GM12878 (cell line): ENCODE measurements around the gene ATP5PB. TPM values are rescaled to one million over a fixed set of nuclear protein-coding genes. Genes with fewer than 3 reads are reported as not detected.

Experiments
- ATAC-seq: fragments of 200-7000 bp; cut with Tn5 transposase; 3 replicates; pipeline ENCODE4 v1.9.1; 2020; ENCODE audit warnings: mild to moderate bottlenecking, moderate library complexity
- BruUV-seq: library from RNA; stranded (reverse); fragments of 400-500 nt; replicated peaks from 2 replicates; lab custom pipeline; 2021; lab: Mats Ljungman, UMichigan
- CTCF ChIA-PET: fragments of 300-600 bp; sonication (Branson Sonifier 250); formaldehyde crosslinking; extraction: SDS; loops from one replicate; lab custom pipeline; 2021; ENCODE audit warnings: inconsistent platforms; lab: Yijun Ruan, JAX
- POLR2A ChIA-PET: fragments of 350-600 bp; formaldehyde crosslinking; extraction: SDS; loops from one replicate; lab custom pipeline; 2021; ENCODE audit warnings: inconsistent platforms; lab: Charles Lee
- RAD21 ChIA-PET: fragments of 300-600 bp; sonication (Branson Sonifier 250); formaldehyde crosslinking; loops from one replicate; lab custom pipeline; 2023; ENCODE audit warnings: antibody characterized with exemption; ENCODE audit not compliant: unreplicated experiment; lab: Charles Lee
- SMC1A ChIA-PET: fragments of 300-600 bp; sonication (Branson Sonifier 250); formaldehyde crosslinking; loops from one replicate; lab custom pipeline; 2023; ENCODE audit not compliant: unreplicated experiment, uncharacterized antibody; lab: Charles Lee
- DNase-seq: peaks from one replicate; pipeline ENCODE4 v3.0.0-alpha.2; 2011; ENCODE audit warnings: low read depth, low spot score
- FAIRE-seq: peaks from 3 replicates; lab custom pipeline; 2011; peaks lifted over from hg19 to GRCh38; lab: Jason Lieb, UNC
- H2AFZ ChIP-seq: 2 replicates; pipeline ENCODE4 v1.6.0; 2011; ENCODE audit warnings: low read depth, low read length, control low read depth; ENCODE audit not compliant: control insufficient read depth
- H3K27ac ChIP-seq: 2 replicates; pipeline ENCODE4 v1.5.1; 2011; ENCODE audit warnings: control low read depth; ENCODE audit not compliant: control insufficient read depth, insufficient read depth
- H3K27me3 ChIP-seq, 2 experiments: replicated peaks in 1 of 2; 2 replicates each; pipeline versions ENCODE4 v1.6.0 to v1.6.1; 2011; ENCODE audit warnings: low read length in 1 of 2; ENCODE audit not compliant: control insufficient read depth in 2 of 2, insufficient read depth in 2 of 2
- H3K36me3 ChIP-seq, 2 experiments: 2 replicates each; pipeline ENCODE4 v1.5.1; 2011; ENCODE audit warnings: low read length in 1 of 2; ENCODE audit not compliant: control insufficient read depth in 2 of 2, insufficient read depth in 2 of 2
- H3K4me1 ChIP-seq: 2 replicates; pipeline ENCODE4 v1.6.1; 2011; ENCODE audit warnings: mild to moderate bottlenecking, low read length, moderate library complexity, mixed read lengths; ENCODE audit not compliant: control insufficient read depth, insufficient read depth
- H3K4me2 ChIP-seq: 2 replicates; pipeline ENCODE4 v1.6.0; 2011; ENCODE audit warnings: control low read depth; ENCODE audit not compliant: control insufficient read depth, insufficient read depth
- H3K4me3 ChIP-seq: fragments of 200-600 bp; sonication (generic); 2 replicates; pipeline ENCODE4 v1.5.1; 2016
- H3K79me2 ChIP-seq: 2 replicates; pipeline ENCODE4 v1.6.0; 2011; ENCODE audit warnings: low read length; ENCODE audit not compliant: control insufficient read depth, insufficient read depth
- H3K9ac ChIP-seq: 2 replicates; pipeline ENCODE4 v1.8.0; 2011; ENCODE audit warnings: low read length, control low read depth, mixed read lengths; ENCODE audit not compliant: control insufficient read depth, insufficient read depth
- H3K9me3 ChIP-seq: replicated peaks from 3 replicates; pipeline ENCODE4 v1.5.1; 2011; ENCODE audit warnings: mild to moderate bottlenecking, low read length; ENCODE audit not compliant: control insufficient read depth, insufficient read depth
- H4K20me1 ChIP-seq: 2 replicates; pipeline ENCODE4 v1.6.0; 2011; ENCODE audit not compliant: control insufficient read depth, insufficient read depth
- ASH2L ChIP-seq: fragments of 300-600, 200-600 bp; sonication (generic); IDR thresholded peaks from 2 replicates; pipeline ENCODE4 v1.6.1; 2017; ENCODE audit warnings: low read depth, mild to moderate bottlenecking, borderline replicate concordance
- BCLAF1 ChIP-seq: fragments of 450-650 bp; IDR thresholded peaks from 2 replicates; pipeline ENCODE4 v1.6.1; 2017; ENCODE audit warnings: antibody characterized with exemption, mild to moderate bottlenecking, moderate library complexity
- BHLHE40 ChIP-seq, 2 experiments: fragments of 450-650 bp in 1 of 2; IDR thresholded peaks; 2 replicates each; pipeline ENCODE4 v1.6.1; 2011 to 2017; ENCODE audit warnings: low read depth in 2 of 2, borderline replicate concordance in 1 of 2, improper control_type of control experiment in 1 of 2, low read length in 1 of 2, mild to moderate bottlenecking in 1 of 2
- CHD2 ChIP-seq: IDR thresholded peaks from 2 replicates; pipeline ENCODE4 v1.6.1; 2011; ENCODE audit warnings: low read depth, low read length, improper control_type of control experiment, borderline replicate concordance
- FOS ChIP-seq: IDR thresholded peaks from 3 replicates; pipeline ENCODE4 v1.6.1; 2011; ENCODE audit warnings: borderline replicate concordance; ENCODE audit not compliant: insufficient read length; ENCODE audit errors: extremely low read depth
- HDAC2 ChIP-seq: fragments of 200-600 bp; sonication (generic); IDR thresholded peaks from 2 replicates; pipeline ENCODE4 v1.6.1; 2017
- HDGF ChIP-seq: fragments of 450-650 bp; IDR thresholded peaks from 2 replicates; pipeline ENCODE4 v1.6.1; 2016; ENCODE audit warnings: antibody characterized with exemption
- MEF2A ChIP-seq: IDR thresholded peaks from 2 replicates; pipeline ENCODE4 v1.6.1; 2011; ENCODE audit warnings: low read depth, mild to moderate bottlenecking, low read length, moderate library complexity; ENCODE audit not compliant: insufficient read depth
- NRF1 ChIP-seq: conservative IDR thresholded peaks from 2 replicates; pipeline ENCODE4 v1.6.1; 2011; ENCODE audit warnings: mild to moderate bottlenecking, low read depth, low read length, improper control_type of control experiment
- RUNX3 ChIP-seq: IDR thresholded peaks from 2 replicates; pipeline ENCODE4 v1.6.1; 2012; ENCODE audit warnings: low read length, inconsistent platforms
- SIX5 ChIP-seq: IDR thresholded peaks from 2 replicates; pipeline ENCODE4 v1.6.1; 2011; ENCODE audit warnings: mild to moderate bottlenecking, low read depth, low read length, moderate library complexity; ENCODE audit not compliant: severe bottlenecking
- TCF7 ChIP-seq: IDR thresholded peaks from 2 replicates; pipeline ENCODE4 v1.6.1; 2014; ENCODE audit warnings: antibody characterized with exemption, borderline replicate concordance
- WRNIP1 ChIP-seq: IDR thresholded peaks from 2 replicates; pipeline ENCODE4 v1.6.1; 2011; ENCODE audit warnings: low read depth, low read length, improper control_type of control experiment, borderline replicate concordance
- ZBTB33 ChIP-seq: fragments of 450-650 bp; IDR thresholded peaks from 2 replicates; pipeline ENCODE4 v1.6.1; 2017; ENCODE audit warnings: mild to moderate bottlenecking
- ZNF384 ChIP-seq: IDR thresholded peaks from 2 replicates; pipeline ENCODE4 v1.6.1; 2012; ENCODE audit warnings: low read depth, mild to moderate bottlenecking, low read length, improper control_type of control experiment, borderline replicate concordance
- ZNF622 ChIP-seq: fragments of 450-650 bp; IDR thresholded peaks from 2 replicates; pipeline ENCODE4 v1.6.1; 2017; ENCODE audit warnings: mild to moderate bottlenecking, inconsistent platforms
- WGBS: methylation state at CpG from one replicate; pipeline ENCODE4 v1.1.6; 2016; ENCODE audit warnings: low lambda C conversion rate; ENCODE audit not compliant: insufficient replicate concordance, insufficient coverage; ENCODE audit errors: missing lambda C conversion rate; 5-methylcytosine and 5-hydroxymethylcytosine counted together
- in situ Hi-C: fragments of 300-500 bp; cut with MboI; formaldehyde crosslinking; loops from 9 replicates; pipeline ENCODE4 v1.14.3; 2018; ENCODE audit warnings: mixed read lengths
- intact Hi-C: fragments of 100-400 bp; cut with micrococcal nuclease; formaldehyde crosslinking; loops from one replicate; pipeline ENCODE4 v1.14.2; 2022; ENCODE audit not compliant: unreplicated experiment
- polyA plus RNA-seq, 11 experiments: library from polyadenylated mRNA; depleted of rRNA in 4 of 11; unstranded in 6 of 11; stranded (reverse) in 5 of 11; fragments of >200 nt; fragmentation: Nextera tagmentation in 4 of 11; fragmentation: Illumina TruSeq in 1 of 11; extraction: Ambion mirVana in 4 of 11; extraction: Trizol in 1 of 11; gene quantifications; 1 replicate in 1 of 11; 2 replicates in 10 of 11; pipeline versions ENCODE4 v1.2.1 to v1.2.3, GENCODE V29; 2011 to 2016; ENCODE audit warnings: inconsistent platforms in 2 of 11, missing spikeins in 2 of 11, low read depth in 1 of 11
- total RNA-seq, 4 experiments: library from RNA; depleted of rRNA in 3 of 4; stranded (reverse); fragments of >200 nt in 3 of 4; fragmentation: Illumina TruSeq in 1 of 4; extraction: Trizol in 1 of 4; gene quantifications; 2 replicates each; pipeline versions ENCODE4 v1.2.1 to v1.2.3, GENCODE V29; 2013 to 2021

Gene ATP5PB
- total and polyA plus RNA-seq, 10 of the 15 experiments (the other 5 are each of a cell fraction or from before 2014, with no cell fraction given) = 380 to 1,760 (median 677) TPM

DNA sequence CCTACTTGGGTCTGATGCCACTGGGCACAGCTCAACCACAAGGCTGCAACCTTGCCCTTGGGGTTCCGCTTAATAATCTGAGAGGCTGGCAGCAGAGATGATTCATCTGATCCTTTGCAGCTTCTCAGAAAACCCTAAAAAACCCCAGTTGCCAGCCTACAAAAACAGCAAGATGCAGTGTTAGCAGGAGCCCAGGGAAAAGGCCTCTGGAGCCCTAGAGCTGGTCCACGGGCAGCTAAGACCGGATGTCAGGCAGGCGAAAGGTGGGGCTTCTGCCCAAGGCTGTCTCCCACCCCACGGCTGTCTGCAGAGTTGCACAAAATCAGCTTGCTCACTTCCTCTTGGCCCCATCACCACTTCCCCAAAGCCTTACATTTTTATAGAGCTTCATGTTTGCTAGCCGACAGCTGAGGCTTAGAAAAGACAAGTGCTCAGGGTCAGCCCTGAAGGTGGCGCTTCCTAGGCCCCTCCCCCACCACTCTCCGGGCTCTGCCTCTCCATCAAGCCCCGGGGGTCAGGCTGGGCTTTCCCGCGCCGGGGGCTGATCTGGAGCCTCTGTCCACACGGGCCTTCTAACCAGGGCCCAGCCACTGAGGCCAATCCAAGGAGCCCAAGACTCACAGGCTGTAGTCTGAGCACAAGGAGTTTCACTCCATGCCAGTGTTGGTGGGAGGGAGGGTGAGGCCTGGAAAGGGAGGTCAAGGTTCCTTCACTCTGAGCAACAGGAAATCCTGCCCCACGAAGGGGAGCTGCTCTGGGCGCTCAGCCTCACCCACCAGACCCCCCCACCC, 58.3 kb downstream of the ATP5PB start:
- Histone ChIP-seq H3K4me2 (peak overlapping the region; percentile 99), H3K27me3 (no peaks in the 10 kb centered on the region), H2AFZ (peak overlapping the region; percentile 91), H3K9me3 (no peaks in the 10 kb centered on the region), H3K9ac (peak overlapping the region; percentile 86), H4K20me1 (no peaks in the 10 kb centered on the region), H3K4me1 (peaks cover 58% of the 10 kb centered on the region), H3K79me2 (peaks cover 2% of the 10 kb centered on the region; the same call in 1 of the 2 replicates), H3K4me3 (peak overlapping the region; percentile 69), H3K27ac (peak overlapping the region; percentile 99), H3K36me3 (no peaks in the 10 kb centered on the region)
- ChIA-PET RAD21 (interaction anchor here (0.7 to 4.6 kb wide), 58 partner anchors 9 to 305 kb away, joined by 3 to 105 read pairs (median 6); partner anchors contain the start of genes ATP5PB, C1orf162, DDX20 and INKA2), CTCF (interaction anchor here (0.8 to 6.9 kb wide), 65 partner anchors 10 to 477 kb away, joined by 3 to 109 read pairs (median 8); partner anchors contain the start of genes ATP5PB, DDX20, INKA2 and RAP1A), POLR2A (interaction anchor here (0.5 to 2.8 kb wide), 33 partner anchors 8 to 586 kb away, joined by 3 to 15 read pairs (median 4); partner anchors contain the start of genes DDX20 and INKA2), SMC1A (interaction anchor here (0.7 to 8.2 kb wide), 62 partner anchors 11 to 316 kb away, joined by 3 to 128 read pairs (median 5); partner anchors contain the start of genes DDX20, INKA2, RAP1A and WDR77)
- FAIRE-seq (peak; percentile 92), DNase-seq (peak; percentile 82), ATAC-seq (peak; percentile 79)
- intact Hi-C loops = loop anchor here (1.0 to 5.0 kb wide), 10 partner anchors 26 to 285 kb away; partner anchors contain the start of genes ATP5PB, DDX20 and WDR77
- BruUV-seq = no TSS peak
- in situ Hi-C loops = loop anchor here (5.0 to 10.0 kb wide), 2 partner anchors 140 to 247 kb away; partner anchors contain the start of gene DDX20
- under 1% methylated on average over 15 of the region's 15 CpGs for WGBS
- TF ChIP-seq ZNF622 = no peak
- no peak for TF ChIP-seq HDAC2
- TF ChIP-seq WRNIP1 = 0 out of 2 replicates have a peak, but pooled peaks have one; percentile 70
- TF ChIP-seq BHLHE40 (IDR thresholded peaks at IDR 0.05; ENCODE audit: borderline replicate concordance in 1 of 2, low read depth in 2 of 2, low read length in 1 of 2) = peak in 1 of 2 experiments; percentile 12; a peak in 1 of 4 replicates
- TF ChIP-seq CHD2 = peak; percentile 4; the same call in 1 of the 2 replicates
- TF ChIP-seq ZBTB33 = no peak
- no peak for TF ChIP-seq SIX5
- no peak for TF ChIP-seq ZNF384
- TF ChIP-seq TCF7 = no peak
- TF ChIP-seq HDGF = no peak; the same call in 1 of the 2 replicates
- TF ChIP-seq BCLAF1 = no peak
- no peak for TF ChIP-seq ASH2L
- no peak for TF ChIP-seq NRF1
- 0 out of 2 replicates have a peak, but pooled peaks have one; percentile 5 for TF ChIP-seq RUNX3
- peak; percentile 31; the same call in 1 of the 2 replicates for TF ChIP-seq MEF2A
- TF ChIP-seq FOS = no peak
